ENCODE measurements around the gene FAM222A.

The FAM222A gene

GRCh38 chr12:109783965-109784244, 70.3 kb downstream of the FAM222A start:
- TF ChIP-seq ZFP3 (CRISPR knock-in tag; IDR thresholded peaks at IDR 0.05) (no peak), ZFP30 (CRISPR knock-in tag; IDR thresholded peaks at IDR 0.05) (no peak), TSHZ2 (CRISPR knock-in tag; IDR thresholded peaks at IDR 0.05) (no peak), ZC3H10 (CRISPR knock-in tag; IDR thresholded peaks at IDR 0.05) (no peak), OSR1 (CRISPR knock-in tag; IDR thresholded peaks at IDR 0.05) (no peak), TOX (CRISPR knock-in tag; IDR thresholded peaks at IDR 0.05; ENCODE audit: borderline replicate concordance) (no peak), GLIS3 (CRISPR knock-in tag; IDR thresholded peaks at IDR 0.05) (no peak), PATZ1 (CRISPR knock-in tag; IDR thresholded peaks at IDR 0.05; ENCODE audit: borderline replicate concordance) (no peak), CSDC2 (CRISPR knock-in tag; IDR thresholded peaks at IDR 0.05) (no peak), ZNF70 (CRISPR knock-in tag; IDR thresholded peaks at IDR 0.05) (no peak), ESRRG (CRISPR knock-in tag; IDR thresholded peaks at IDR 0.05) (no peak), SNAI2 (CRISPR knock-in tag; IDR thresholded peaks at IDR 0.05) (no peak), ARNTL (CRISPR knock-in tag; IDR thresholded peaks at IDR 0.05; ENCODE audit: borderline replicate concordance, low read depth) (no peak), BACH2 (CRISPR knock-in tag; IDR thresholded peaks at IDR 0.05; ENCODE audit: borderline replicate concordance) (no peak), ZNF8 (CRISPR knock-in tag; IDR thresholded peaks at IDR 0.05) (no peak), POU6F1 (CRISPR knock-in tag; IDR thresholded peaks at IDR 0.05; ENCODE audit: borderline replicate concordance, low read depth) (no peak)
- ATAC-seq = no peak

- ATAC-seq = no peak
- TF ChIP-seq ISL1 (CRISPR knock-in tag; IDR thresholded peaks at IDR 0.05) = no peak
- TF ChIP-seq POU6F1 (CRISPR knock-in tag; IDR thresholded peaks at IDR 0.05; ENCODE audit: borderline replicate concordance, low read depth) = no peak
These were observed 72.2 kb downstream of the FAM222A start for GRCh38 chr12:109785854-109786253.

GRCh38 chr12:109786799-109787198, 73.2 kb downstream of the FAM222A start:
- TF ChIP-seq ISL1 (CRISPR knock-in tag; IDR thresholded peaks at IDR 0.05) (no peak), CREB5 (CRISPR knock-in tag; IDR thresholded peaks at IDR 0.05; ENCODE audit: low read depth) (no peak), POU6F1 (CRISPR knock-in tag; IDR thresholded peaks at IDR 0.05; ENCODE audit: borderline replicate concordance, low read depth) (no peak), PPARA (CRISPR knock-in tag; IDR thresholded peaks at IDR 0.05; ENCODE audit: borderline replicate concordance) (no peak), RARB (CRISPR knock-in tag; IDR thresholded peaks at IDR 0.05) (no peak), CSRNP3 (CRISPR knock-in tag; IDR thresholded peaks at IDR 0.05) (no peak), GLIS3 (CRISPR knock-in tag; IDR thresholded peaks at IDR 0.05) (no peak), ZNF70 (CRISPR knock-in tag; IDR thresholded peaks at IDR 0.05) (no peak), CSDC2 (CRISPR knock-in tag; IDR thresholded peaks at IDR 0.05) (no peak), TSHZ2 (CRISPR knock-in tag; IDR thresholded peaks at IDR 0.05) (no peak), ZNF8 (CRISPR knock-in tag; IDR thresholded peaks at IDR 0.05) (no peak), SNAI2 (CRISPR knock-in tag; IDR thresholded peaks at IDR 0.05) (no peak), ESRRG (CRISPR knock-in tag; IDR thresholded peaks at IDR 0.05) (no peak)
- ATAC-seq = no peak

All from SK-N-SH treated with all-trans-retinoic acid at 6 μM for 48 hours (cell line).